Germinal center (tissue), 1 donor: Measurements from ENCODE around the gene BARX1.
"Not testable (repeated sequence)": the region's sequence is repeated elsewhere in the genome, so short reads cannot be mapped to it uniquely, and the experiment has no call there.

Experiments used
- DNase-seq: peaks from one replicate; pipeline ENCODE4 v3.0.0; 2012; ENCODE audit warnings: mixed read lengths, low spot score

BARX1 gene

GRCh38 chr9:93965830-93966577 is 10.8 kb upstream of the BARX1 start:
- DNase-seq, result no peak

- DNase-seq, result no peak
Observed at GRCh38 chr9:93964685-93965084, 9.5 kb upstream of the BARX1 start.

GRCh38 chr9:93963969-93964368 is 8.8 kb upstream of the BARX1 start:
- peak; percentile 0 for DNase-seq

GRCh38 chr9:93963489-93963888 is 8.3 kb upstream of the BARX1 start:
- not testable (repeated sequence) for DNase-seq

GRCh38 chr9:93962561-93963440 is 7.6 kb upstream of the BARX1 start:
- DNase-seq, result peak; percentile 83

- no peak for DNase-seq
Observed at GRCh38 chr9:93962017-93962416, 6.9 kb upstream of the BARX1 start.

GRCh38 chr9:93960971-93961841 is 6.1 kb upstream of the BARX1 start:
- DNase-seq, result no peak

GRCh38 chr9:93960221-93960970 is 5.2 kb upstream of the BARX1 start:
- no peak for DNase-seq

GRCh38 chr9:93959739-93960154 is 4.6 kb upstream of the BARX1 start:
- no peak for DNase-seq

GRCh38 chr9:93958819-93959682 is 3.9 kb upstream of the BARX1 start:
- DNase-seq, result peak; percentile 82

- no peak for DNase-seq
Observed at GRCh38 chr9:93958121-93958818, 3.1 kb upstream of the BARX1 start.

- DNase-seq, result no peak
Observed at GRCh38 chr9:93955981-93956784, 1.0 kb upstream of the BARX1 start.

GRCh38 chr9:93954434-93955061 is 607 bp downstream of the BARX1 start:
- DNase-seq, result no peak

GRCh38 chr9:93953496-93954433 is 1.4 kb downstream of the BARX1 start:
- DNase-seq, result no peak

GRCh38 chr9:93952784-93953495 is 2.2 kb downstream of the BARX1 start:
- peak; percentile 43 for DNase-seq

- no peak for DNase-seq
Observed at GRCh38 chr9:93952119-93952783, 2.9 kb downstream of the BARX1 start.
